ENCODE measurements around the gene PRKAG2.

The PRKAG2 gene

DNA sequence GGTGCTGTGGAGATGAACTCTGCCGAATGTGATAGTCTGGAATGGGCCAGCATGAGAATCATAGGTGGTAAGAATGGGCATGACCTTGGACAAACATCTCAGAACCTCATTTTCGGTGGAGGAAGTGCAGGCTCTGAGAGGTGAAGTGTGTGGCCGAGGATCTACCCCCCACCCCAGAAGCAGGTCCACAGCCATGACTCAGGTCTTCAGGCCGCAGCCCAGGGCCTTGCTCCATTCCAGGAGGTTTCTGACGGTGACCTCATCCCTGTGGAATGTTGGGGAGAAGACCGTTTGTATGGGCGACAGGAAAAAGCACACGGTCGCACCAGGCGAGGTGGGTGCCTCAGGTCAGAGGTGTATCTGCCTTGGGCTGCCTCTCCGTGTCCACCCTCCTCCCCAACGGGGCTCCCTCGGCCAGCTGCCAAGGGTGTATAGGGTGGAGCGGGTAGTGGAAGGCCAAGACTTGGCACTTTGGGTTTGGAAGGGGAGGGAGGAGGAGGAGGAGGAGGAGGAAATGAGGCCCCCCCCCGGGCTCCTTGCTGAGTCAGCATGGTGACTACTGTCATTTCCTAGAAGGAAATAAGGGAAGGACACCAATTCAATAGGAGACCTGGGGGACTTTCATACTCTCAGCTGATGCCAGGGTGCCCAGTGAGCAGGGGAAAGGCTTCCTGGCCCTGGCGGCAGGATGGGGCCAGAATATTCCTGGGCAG lies 189.2 kb downstream of the PRKAG2 start:
- Mint-ChIP-seq H3K4me1 (peaks cover 3 to 10% of the 10 kb centered on the region in 2 donors), H3K4me3 (no peak overlapping the region), H3K9me3 (no peaks in the 10 kb centered on the region), H3K27me3 (no peaks in the 10 kb centered on the region), H3K36me3 (peaks cover 0 to 3% of the 10 kb centered on the region in 2 donors), H3K27ac (no peak overlapping the region)
- ATAC-seq (replicated peaks) (no peak), DNase-seq (no peak)

DNA sequence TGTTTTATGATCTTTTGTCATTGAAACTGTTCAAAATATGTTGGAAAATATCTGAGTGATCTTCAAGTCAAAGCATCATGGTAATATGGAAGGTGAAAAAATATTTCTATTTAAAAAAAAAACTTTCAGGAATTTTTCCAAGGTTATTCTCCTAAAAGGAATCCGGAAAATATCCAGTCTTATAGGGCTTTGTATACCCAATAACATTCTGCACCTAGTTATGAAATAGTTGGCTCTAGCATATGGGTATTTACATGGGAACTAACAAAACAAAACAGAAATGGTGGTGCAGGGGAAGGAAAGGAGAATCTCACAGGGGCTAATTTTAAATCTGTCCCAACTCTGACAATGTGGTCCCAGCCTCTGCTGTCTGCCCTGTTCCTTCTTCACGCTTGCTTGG lies 190.1 kb downstream of the PRKAG2 start:
- no peak overlapping the region for H3K4me3 Mint-ChIP-seq
- ATAC-seq (replicated peaks) (no peak), DNase-seq (no peak)
- H3K9me3 Mint-ChIP-seq = no peaks in the 10 kb centered on the region
- no peaks in the 10 kb centered on the region for H3K27me3 Mint-ChIP-seq
- H3K36me3 Mint-ChIP-seq = peaks cover 0 to 3% of the 10 kb centered on the region in 2 donors
- H3K27ac Mint-ChIP-seq = no peak overlapping the region
- H3K4me1 Mint-ChIP-seq = peaks cover 3 to 16% of the 10 kb centered on the region in 2 donors

DNA sequence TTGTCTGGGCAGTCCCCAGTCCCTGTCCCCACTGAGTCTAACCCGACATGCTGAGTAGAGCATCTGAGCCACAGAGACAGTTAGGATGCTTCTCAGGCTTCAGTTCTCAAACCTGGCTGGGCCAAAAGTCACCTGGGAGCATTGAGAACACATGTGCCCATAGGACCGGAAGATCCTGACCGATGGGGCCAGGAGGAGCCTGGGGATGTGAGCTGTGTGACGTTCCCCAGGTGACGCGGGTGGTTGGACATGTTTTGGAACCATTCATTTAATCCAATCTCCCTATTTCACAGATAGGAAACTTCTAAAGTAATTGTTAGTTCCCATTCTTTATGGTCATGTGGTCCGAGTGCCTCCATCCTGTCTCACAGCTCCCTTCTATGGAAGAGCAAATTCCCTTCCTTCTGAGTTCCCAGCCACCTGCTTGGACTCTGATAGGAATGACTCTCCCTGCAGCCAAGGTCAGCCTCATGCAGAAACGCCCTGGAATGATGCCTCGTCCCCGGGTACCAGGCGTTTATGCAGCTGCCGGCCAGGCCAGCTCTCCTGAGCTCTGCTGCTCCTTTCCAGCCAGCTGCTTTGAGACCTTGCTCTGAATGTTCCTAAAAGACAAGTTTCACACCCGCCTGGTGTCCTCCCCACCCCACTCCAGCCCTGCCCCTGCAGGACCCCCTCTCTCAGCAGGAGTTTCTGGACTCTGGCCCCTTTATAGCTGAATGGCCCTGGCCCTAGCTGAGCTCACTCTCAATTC lies 190.7 kb downstream of the PRKAG2 start:
- Mint-ChIP-seq H3K4me3 (no peak overlapping the region), H3K27ac (peak overlapping the region; percentile 7), H3K36me3 (peaks cover 0 to 4% of the 10 kb centered on the region in 2 donors), H3K27me3 (no peaks in the 10 kb centered on the region), H3K9me3 (no peaks in the 10 kb centered on the region), H3K4me1 (peaks cover 3 to 16% of the 10 kb centered on the region in 2 donors)
- DNase-seq = no peak
- no peak for ATAC-seq (replicated peaks)

DNA sequence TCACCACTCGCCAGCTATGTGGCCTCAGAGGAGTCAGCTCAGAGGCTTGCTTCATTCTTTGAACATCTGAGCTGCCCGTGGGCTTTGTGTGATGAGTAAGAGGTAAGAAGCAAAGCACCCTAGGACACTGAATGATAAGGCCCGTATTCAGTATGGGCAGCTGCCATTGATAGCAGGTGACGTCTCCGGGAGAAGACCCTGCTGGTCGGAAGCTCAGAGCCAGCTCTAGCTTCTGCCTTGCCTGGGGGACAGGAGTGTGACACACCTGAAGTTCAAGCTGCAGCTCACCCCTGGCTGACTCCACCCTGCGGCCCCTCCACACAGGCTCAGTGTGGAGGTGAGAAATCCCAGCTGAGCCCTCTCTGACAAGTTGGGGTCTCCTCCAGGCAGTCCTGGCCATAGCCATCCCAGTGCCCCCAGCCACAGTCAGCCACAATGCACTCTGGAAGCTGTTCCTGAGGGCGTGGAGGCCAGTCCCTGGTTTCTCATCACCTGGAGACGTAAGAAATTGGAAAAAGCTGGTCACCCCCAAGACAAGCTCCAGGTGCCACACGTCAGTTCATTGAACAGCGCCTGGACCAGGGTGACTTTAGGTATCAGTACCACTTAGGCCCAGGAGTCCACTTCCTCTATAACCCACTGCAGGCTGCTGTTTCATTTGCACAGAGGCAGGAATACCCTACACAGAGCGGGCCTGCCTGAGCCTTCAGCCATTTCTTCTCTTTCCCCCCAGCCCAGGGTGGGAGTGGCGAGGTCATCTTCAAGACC lies 192.3 kb downstream of the PRKAG2 start:
- H3K9me3 Mint-ChIP-seq = no peaks in the 10 kb centered on the region
- H3K36me3 Mint-ChIP-seq = peaks cover 0 to 2% of the 10 kb centered on the region in 2 donors
- H3K4me1 Mint-ChIP-seq = peaks cover 10 to 18% of the 10 kb centered on the region in 2 donors
- no peaks in the 10 kb centered on the region for H3K27me3 Mint-ChIP-seq
- ATAC-seq (replicated peaks) (no peak), DNase-seq (no peak)
- H3K4me3 Mint-ChIP-seq = no peak overlapping the region
- no peak overlapping the region for H3K27ac Mint-ChIP-seq

DNA sequence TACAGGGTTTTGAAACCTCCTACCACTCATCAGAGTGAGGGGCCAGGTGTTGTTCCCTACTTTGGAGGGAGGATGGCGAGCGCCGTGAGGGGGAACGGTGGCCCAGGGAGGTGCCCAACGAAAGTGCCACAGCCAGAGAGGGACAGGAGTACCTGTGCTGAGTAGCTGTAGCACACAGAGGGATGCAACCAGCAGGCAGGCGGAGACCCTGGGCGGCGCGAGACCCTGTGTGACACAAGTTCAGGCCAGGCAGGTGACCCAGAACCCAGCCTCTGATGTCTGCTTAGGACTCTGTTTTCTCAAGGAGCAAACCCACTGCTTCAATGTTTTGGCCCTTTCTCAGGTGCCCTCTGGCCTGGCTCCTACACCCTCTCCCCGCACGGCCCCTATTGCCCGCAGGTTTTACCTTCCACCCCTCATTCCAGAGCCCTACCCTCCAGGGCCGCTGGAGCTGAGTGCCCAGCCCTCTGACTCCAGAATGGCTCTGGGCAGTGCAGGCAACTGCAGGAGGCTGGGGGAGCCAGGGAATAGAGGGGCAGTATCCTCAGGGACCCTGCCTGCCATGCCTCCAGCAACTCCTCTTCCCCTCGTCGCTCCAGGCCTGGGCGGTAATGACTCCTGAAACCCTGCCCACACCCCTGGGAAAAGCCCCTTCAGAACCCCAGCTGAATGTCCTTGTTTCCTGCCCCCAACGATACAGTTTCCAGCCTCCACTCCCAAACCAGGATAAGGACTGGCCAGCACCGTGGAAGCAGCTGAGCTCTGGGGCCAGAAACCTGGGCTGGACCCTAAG lies 193.1 kb downstream of the PRKAG2 start:
- H3K9me3 Mint-ChIP-seq = no peaks in the 10 kb centered on the region
- ATAC-seq (replicated peaks) = no peak
- peaks cover 0 to 1% of the 10 kb centered on the region in 2 donors for H3K36me3 Mint-ChIP-seq
- H3K4me3 Mint-ChIP-seq = no peak overlapping the region
- no peak for DNase-seq
- H3K4me1 Mint-ChIP-seq = peaks cover 12 to 25% of the 10 kb centered on the region in 2 donors
- no peaks in the 10 kb centered on the region for H3K27me3 Mint-ChIP-seq
- no peak overlapping the region for H3K27ac Mint-ChIP-seq

DNA sequence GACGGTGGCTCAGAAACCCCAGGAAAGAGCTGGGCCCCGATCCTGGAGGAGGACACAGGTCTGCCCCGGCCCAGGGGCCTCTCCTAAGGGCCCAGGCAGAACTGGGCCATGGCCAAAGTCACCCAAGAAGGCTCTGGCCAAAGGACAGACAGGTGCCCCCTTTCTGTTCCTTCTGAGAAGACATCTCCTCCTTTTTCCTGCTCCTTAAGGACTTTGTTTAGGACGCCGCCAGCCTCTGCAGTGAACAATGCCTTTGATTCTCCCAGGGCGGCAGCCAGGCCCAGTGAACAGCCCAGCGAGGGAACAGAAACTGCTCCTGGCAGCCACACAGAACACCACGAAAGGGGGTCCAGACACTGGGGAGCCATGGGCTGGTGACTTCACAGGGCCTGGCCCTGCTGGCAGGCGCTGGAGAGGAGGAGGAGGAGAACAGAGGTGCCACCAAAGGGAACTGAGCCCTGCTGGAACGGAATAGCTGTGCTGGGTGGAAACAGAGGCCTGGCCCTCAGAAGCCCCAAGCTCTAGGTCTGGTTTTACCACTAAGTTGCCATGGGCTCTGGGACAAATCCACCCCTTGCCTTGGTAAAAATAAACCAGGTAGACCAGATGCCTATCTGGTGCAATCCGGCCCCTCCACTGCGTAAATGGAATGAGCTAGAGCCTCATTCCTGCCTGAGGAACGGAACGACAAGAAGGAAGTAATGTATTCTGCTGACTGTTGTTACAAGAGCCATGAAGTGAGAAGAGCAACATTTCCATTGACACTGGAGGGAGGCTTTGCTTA lies 193.9 kb downstream of the PRKAG2 start:
- Mint-ChIP-seq H3K9me3 (no peaks in the 10 kb centered on the region), H3K27ac (peak overlapping the region; percentile 20), H3K27me3 (no peaks in the 10 kb centered on the region), H3K4me3 (no peak overlapping the region), H3K4me1 (peaks cover 17 to 32% of the 10 kb centered on the region in 2 donors), H3K36me3 (peaks cover 0 to 1% of the 10 kb centered on the region in 2 donors)
- peak in 1 of 2 donors; percentile 29 for ATAC-seq (replicated peaks)
- no peak for DNase-seq

DNA sequence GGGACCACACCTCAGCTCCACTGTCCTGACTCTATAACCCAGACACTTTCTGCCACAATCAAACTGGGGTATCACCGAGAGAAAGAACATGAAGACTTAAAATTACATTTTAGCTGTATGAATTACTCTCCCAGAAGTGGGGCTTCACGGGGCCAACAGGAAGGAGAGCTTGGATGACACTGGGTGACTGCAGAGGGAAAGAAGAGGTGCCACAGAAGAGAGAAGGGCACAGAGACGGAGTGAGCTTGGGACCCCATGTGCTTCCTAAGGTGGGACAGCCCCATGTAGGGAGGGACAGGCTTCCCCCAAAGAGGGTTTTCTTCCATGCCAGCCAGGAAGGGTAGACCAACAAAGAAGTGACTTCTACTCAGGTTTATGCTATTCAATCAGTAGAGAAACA lies 195.2 kb downstream of the PRKAG2 start:
- ATAC-seq (replicated peaks) (no peak), DNase-seq (no peak)
- H3K4me1 Mint-ChIP-seq = peaks cover 22 to 39% of the 10 kb centered on the region in 2 donors
- H3K4me3 Mint-ChIP-seq = no peak overlapping the region
- peaks cover 0 to 1% of the 10 kb centered on the region in 2 donors for H3K36me3 Mint-ChIP-seq
- H3K27ac Mint-ChIP-seq = no peak overlapping the region
- H3K27me3 Mint-ChIP-seq = no peaks in the 10 kb centered on the region
- no peaks in the 10 kb centered on the region for H3K9me3 Mint-ChIP-seq

DNA sequence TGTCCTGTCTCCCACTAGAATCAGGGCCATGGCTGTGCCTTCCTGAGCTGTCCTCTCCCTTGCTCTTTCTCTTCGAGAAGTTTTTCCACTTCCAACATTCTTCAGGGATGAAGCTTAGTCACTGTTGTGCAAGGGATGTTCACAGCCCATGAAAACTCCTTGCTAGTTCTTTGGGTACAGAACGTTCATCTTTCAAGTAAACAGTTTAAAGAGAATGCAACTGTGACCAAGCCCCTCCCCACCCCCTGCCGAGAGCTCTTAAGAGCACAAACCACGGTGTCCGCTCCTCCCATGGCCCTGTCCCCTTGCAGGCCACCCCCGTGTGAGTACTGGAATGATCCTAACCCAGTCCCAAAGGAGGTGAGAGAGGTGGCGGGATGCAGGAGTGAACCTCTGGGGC lies 196.1 kb downstream of the PRKAG2 start:
- Mint-ChIP-seq H3K4me1 (peaks cover 22 to 39% of the 10 kb centered on the region in 2 donors), H3K36me3 (peaks cover 0 to 1% of the 10 kb centered on the region in 2 donors), H3K4me3 (no peak overlapping the region), H3K27ac (no peak overlapping the region), H3K9me3 (no peaks in the 10 kb centered on the region), H3K27me3 (no peaks in the 10 kb centered on the region)
- ATAC-seq (replicated peaks) = no peak
- DNase-seq = no peak

DNA sequence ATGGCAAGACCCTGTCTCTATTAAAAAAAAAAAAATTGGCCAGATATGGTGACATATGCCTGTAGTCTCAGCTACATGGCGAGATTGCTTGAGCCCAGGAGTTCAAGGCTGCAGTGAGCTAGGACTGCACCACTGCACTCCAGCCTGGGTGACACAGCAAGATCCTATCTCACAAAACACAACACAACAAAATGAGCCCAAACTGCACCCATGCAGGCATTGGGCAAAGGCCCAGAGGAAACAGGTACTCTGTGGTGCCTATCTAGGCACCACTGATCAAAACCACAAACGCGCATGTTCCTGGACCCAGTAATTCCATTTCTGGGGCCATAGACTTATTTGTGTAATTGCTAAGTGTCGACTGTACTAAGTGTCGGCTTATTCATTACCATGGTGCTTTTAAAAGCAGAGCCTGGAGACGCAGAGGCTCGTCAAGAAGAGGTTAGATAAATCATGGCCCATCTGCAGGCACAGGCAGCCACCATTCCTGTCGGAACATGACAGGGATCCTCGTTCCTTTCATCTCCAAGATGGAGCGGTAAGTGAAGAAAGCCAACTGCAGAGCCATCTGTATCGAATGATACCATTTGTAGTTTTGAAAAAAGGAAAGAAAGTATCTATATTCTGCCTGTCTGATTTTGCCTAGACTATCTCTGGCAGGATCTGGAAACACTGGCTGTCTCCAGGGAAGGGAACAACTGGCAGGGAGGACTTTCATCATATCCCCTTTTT lies 196.9 kb downstream of the PRKAG2 start:
- Mint-ChIP-seq H3K4me3 (no peak overlapping the region), H3K9me3 (no peaks in the 10 kb centered on the region), H3K36me3 (peaks cover 6% of the 10 kb centered on the region in 2 donors), H3K4me1 (peaks cover 22 to 39% of the 10 kb centered on the region in 2 donors), H3K27me3 (no peaks in the 10 kb centered on the region), H3K27ac (no peak overlapping the region)
- ATAC-seq (replicated peaks) = no peak
- DNase-seq = no peak

DNA sequence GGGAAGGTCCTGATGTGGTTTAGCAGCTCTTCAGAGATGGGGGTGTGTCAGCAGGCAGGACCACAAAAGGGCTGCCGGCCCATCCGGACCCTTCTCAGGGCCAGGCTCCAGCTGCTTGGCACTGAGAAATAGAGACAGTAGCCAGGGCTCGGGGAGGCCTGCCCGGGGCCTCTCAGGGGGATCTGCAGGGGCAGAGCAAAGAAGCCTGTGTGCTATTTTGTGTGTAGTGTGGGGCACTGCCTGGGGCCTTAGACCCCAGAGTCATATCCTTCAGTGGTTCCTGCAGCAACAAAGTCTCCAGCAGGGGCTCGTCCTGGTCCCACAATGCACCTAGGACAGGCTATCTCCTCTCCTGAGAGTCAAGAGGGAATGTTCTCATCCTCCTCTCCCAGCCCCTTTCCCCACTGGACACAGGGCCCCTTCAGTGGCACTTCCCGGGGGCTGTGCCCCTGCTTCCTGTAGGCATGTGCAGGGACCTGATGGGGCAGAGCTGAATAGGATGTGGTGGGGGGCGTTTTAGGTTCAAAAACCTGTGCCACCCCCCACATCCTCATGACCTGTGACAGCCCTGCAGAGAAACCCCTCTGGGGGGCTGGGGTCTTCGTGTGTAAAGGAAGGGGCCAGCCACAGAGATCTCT lies 197.7 kb downstream of the PRKAG2 start:
- H3K4me3 Mint-ChIP-seq = no peak overlapping the region
- DNase-seq (no peak), ATAC-seq (replicated peaks) (no peak)
- no peaks in the 10 kb centered on the region for H3K27me3 Mint-ChIP-seq
- peaks cover 22 to 39% of the 10 kb centered on the region in 2 donors for H3K4me1 Mint-ChIP-seq
- H3K9me3 Mint-ChIP-seq = no peaks in the 10 kb centered on the region
- no peak overlapping the region for H3K27ac Mint-ChIP-seq
- H3K36me3 Mint-ChIP-seq = peaks cover 6 to 8% of the 10 kb centered on the region in 2 donors

DNA sequence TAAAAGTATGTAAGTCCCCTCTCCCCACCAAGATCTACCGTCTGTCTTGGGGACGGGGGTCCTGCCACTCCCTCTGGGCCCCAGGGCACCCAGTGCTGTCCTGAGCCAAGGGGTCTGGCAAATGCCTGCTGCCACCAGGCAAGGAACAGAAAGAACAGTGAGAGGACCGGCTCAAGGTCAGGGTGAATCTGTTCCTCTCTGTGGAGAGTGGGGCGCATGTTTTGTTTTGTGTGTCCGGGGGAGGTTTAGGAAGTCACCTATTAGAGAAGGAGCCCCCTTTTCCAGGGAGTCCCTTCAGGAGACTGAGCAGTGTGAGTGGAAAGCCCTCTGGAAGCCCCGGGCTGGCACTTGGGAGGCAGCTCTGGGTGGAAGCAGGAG lies 198.7 kb downstream of the PRKAG2 start:
- Mint-ChIP-seq H3K4me3 (no peak overlapping the region), H3K4me1 (peaks cover 22 to 38% of the 10 kb centered on the region in 2 donors), H3K27ac (no peak overlapping the region), H3K27me3 (no peaks in the 10 kb centered on the region), H3K36me3 (peaks cover 7 to 11% of the 10 kb centered on the region in 2 donors), H3K9me3 (no peaks in the 10 kb centered on the region)
- DNase-seq (no peak), ATAC-seq (replicated peaks) (no peak)

DNA sequence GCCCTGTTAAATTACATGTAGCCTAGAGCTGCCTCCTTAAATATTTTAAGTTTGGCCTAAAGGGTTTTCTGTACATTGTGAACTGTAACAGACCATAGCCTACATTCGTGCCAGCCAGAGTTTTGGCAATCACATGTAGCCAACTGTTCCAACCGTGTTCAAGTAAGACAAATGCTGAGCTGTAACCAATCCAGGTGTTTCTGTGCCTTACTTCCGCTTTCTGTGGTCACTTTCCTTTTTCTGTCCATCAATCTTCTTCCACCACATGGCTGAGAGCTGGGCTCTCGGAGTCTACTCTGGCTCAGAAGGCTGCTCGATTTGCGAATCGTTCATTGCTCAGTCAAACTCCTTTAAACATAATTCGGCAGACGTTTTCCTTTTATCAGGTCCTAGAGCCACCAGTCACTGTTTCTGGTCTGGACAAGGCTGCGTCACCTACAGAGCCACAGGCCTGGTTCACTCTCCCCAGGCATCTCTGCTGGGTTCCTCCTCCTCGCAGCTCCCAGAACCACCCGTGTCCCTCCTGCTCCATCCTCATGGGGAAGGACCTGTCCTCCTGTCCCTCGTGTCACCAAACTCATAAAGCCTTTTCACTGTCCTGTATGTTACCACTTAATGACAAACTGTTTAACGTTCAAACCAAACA lies 199.2 kb downstream of the PRKAG2 start:
- Mint-ChIP-seq H3K36me3 (peaks cover 8 to 15% of the 10 kb centered on the region in 2 donors), H3K4me1 (peaks cover 19 to 33% of the 10 kb centered on the region in 2 donors), H3K4me3 (no peak overlapping the region), H3K27ac (peak overlapping the region; percentile 70), H3K27me3 (no peaks in the 10 kb centered on the region), H3K9me3 (no peaks in the 10 kb centered on the region)
- ATAC-seq (replicated peaks) (peak; percentile 42 to 54), DNase-seq (no peak)

All from stimulated activated naive B cell treated with anti-CD40 and anti-IgM and Interleukin-4, amounts not matched to agents 10 μg/mL and 1 μg/mL and 100 μg/mL, for 72 hours (primary cell).